GM12878 (cell line): Measurements from ENCODE around the gene GJA9. TPM values are rescaled to one million over a fixed set of nuclear protein-coding genes. Genes with fewer than 3 reads are reported as not detected.

Source experiments
- ATAC-seq: fragments of 200-7000 bp; cut with Tn5 transposase; 3 replicates; pipeline ENCODE4 v1.9.1; 2020; ENCODE audit warnings: mild to moderate bottlenecking, moderate library complexity
- BruUV-seq: library from RNA; stranded (reverse); fragments of 400-500 nt; replicated peaks from 2 replicates; lab custom pipeline; 2021; lab: Mats Ljungman, UMichigan
- CTCF ChIA-PET: fragments of 300-600 bp; sonication (Branson Sonifier 250); formaldehyde crosslinking; extraction: SDS; loops from one replicate; lab custom pipeline; 2021; ENCODE audit warnings: inconsistent platforms; lab: Yijun Ruan, JAX
- POLR2A ChIA-PET: fragments of 350-600 bp; formaldehyde crosslinking; extraction: SDS; loops from one replicate; lab custom pipeline; 2021; ENCODE audit warnings: inconsistent platforms; lab: Charles Lee
- RAD21 ChIA-PET: fragments of 300-600 bp; sonication (Branson Sonifier 250); formaldehyde crosslinking; loops from one replicate; lab custom pipeline; 2023; ENCODE audit warnings: antibody characterized with exemption; ENCODE audit not compliant: unreplicated experiment; lab: Charles Lee
- SMC1A ChIA-PET: fragments of 300-600 bp; sonication (Branson Sonifier 250); formaldehyde crosslinking; loops from one replicate; lab custom pipeline; 2023; ENCODE audit not compliant: unreplicated experiment, uncharacterized antibody; lab: Charles Lee
- DNase-seq: peaks from one replicate; pipeline ENCODE4 v3.0.0-alpha.2; 2011; ENCODE audit warnings: low read depth, low spot score
- FAIRE-seq: peaks from 3 replicates; lab custom pipeline; 2011; peaks lifted over from hg19 to GRCh38; lab: Jason Lieb, UNC
- H2AFZ ChIP-seq: 2 replicates; pipeline ENCODE4 v1.6.0; 2011; ENCODE audit warnings: low read depth, low read length, control low read depth; ENCODE audit not compliant: control insufficient read depth
- H3K27ac ChIP-seq: 2 replicates; pipeline ENCODE4 v1.5.1; 2011; ENCODE audit warnings: control low read depth; ENCODE audit not compliant: control insufficient read depth, insufficient read depth
- H3K27me3 ChIP-seq, 2 experiments: replicated peaks in 1 of 2; 2 replicates each; pipeline versions ENCODE4 v1.6.0 to v1.6.1; 2011; ENCODE audit warnings: low read length in 1 of 2; ENCODE audit not compliant: control insufficient read depth in 2 of 2, insufficient read depth in 2 of 2
- H3K36me3 ChIP-seq, 2 experiments: 2 replicates each; pipeline ENCODE4 v1.5.1; 2011; ENCODE audit warnings: low read length in 1 of 2; ENCODE audit not compliant: control insufficient read depth in 2 of 2, insufficient read depth in 2 of 2
- H3K4me1 ChIP-seq: 2 replicates; pipeline ENCODE4 v1.6.1; 2011; ENCODE audit warnings: mild to moderate bottlenecking, low read length, moderate library complexity, mixed read lengths; ENCODE audit not compliant: control insufficient read depth, insufficient read depth
- H3K4me2 ChIP-seq: 2 replicates; pipeline ENCODE4 v1.6.0; 2011; ENCODE audit warnings: control low read depth; ENCODE audit not compliant: control insufficient read depth, insufficient read depth
- H3K4me3 ChIP-seq: fragments of 200-600 bp; sonication (generic); 2 replicates; pipeline ENCODE4 v1.5.1; 2016
- H3K79me2 ChIP-seq: 2 replicates; pipeline ENCODE4 v1.6.0; 2011; ENCODE audit warnings: low read length; ENCODE audit not compliant: control insufficient read depth, insufficient read depth
- H3K9ac ChIP-seq: 2 replicates; pipeline ENCODE4 v1.8.0; 2011; ENCODE audit warnings: low read length, control low read depth, mixed read lengths; ENCODE audit not compliant: control insufficient read depth, insufficient read depth
- H3K9me3 ChIP-seq: replicated peaks from 3 replicates; pipeline ENCODE4 v1.5.1; 2011; ENCODE audit warnings: mild to moderate bottlenecking, low read length; ENCODE audit not compliant: control insufficient read depth, insufficient read depth
- H4K20me1 ChIP-seq: 2 replicates; pipeline ENCODE4 v1.6.0; 2011; ENCODE audit not compliant: control insufficient read depth, insufficient read depth
- ATF7 ChIP-seq: fragments of 450-650 bp; IDR thresholded peaks from 2 replicates; pipeline ENCODE4 v1.6.1; 2016; ENCODE audit warnings: low read depth, mild to moderate bottlenecking
- CHD1 ChIP-seq: IDR thresholded peaks from 2 replicates; pipeline ENCODE4 v1.6.1; 2012; ENCODE audit warnings: low read depth, low read length, improper control_type of control experiment
- CREB1 ChIP-seq: IDR thresholded peaks from 2 replicates; pipeline ENCODE4 v1.6.1; 2012; ENCODE audit warnings: low read depth, mild to moderate bottlenecking, inconsistent platforms
- FOXM1 ChIP-seq: IDR thresholded peaks from 2 replicates; pipeline ENCODE4 v1.6.1; 2012; ENCODE audit warnings: low read depth, mild to moderate bottlenecking, inconsistent platforms, low read length, moderate library complexity
- HDGF ChIP-seq: fragments of 450-650 bp; IDR thresholded peaks from 2 replicates; pipeline ENCODE4 v1.6.1; 2016; ENCODE audit warnings: antibody characterized with exemption
- JUNB ChIP-seq: IDR thresholded peaks from 2 replicates; pipeline ENCODE4 v1.6.1; 2016; ENCODE audit warnings: antibody characterized with exemption, mild to moderate bottlenecking
- KLF5 ChIP-seq: fragments of 450-650 bp; IDR thresholded peaks from 2 replicates; pipeline ENCODE4 v1.6.1; 2014; ENCODE audit warnings: mild to moderate bottlenecking; ENCODE audit not compliant: partially characterized antibody
- NR2C2 ChIP-seq: IDR thresholded peaks from 2 replicates; pipeline ENCODE4 v1.6.1; 2011; ENCODE audit warnings: borderline replicate concordance, low read depth; ENCODE audit not compliant: control insufficient read depth, insufficient read length
- NR2F1 ChIP-seq: fragments of 450-650 bp; conservative IDR thresholded peaks from 2 replicates; pipeline ENCODE4 v1.6.1; 2017; ENCODE audit warnings: mild to moderate bottlenecking
- SIX5 ChIP-seq: IDR thresholded peaks from 2 replicates; pipeline ENCODE4 v1.6.1; 2011; ENCODE audit warnings: mild to moderate bottlenecking, low read depth, low read length, moderate library complexity; ENCODE audit not compliant: severe bottlenecking
- SREBF2 ChIP-seq: IDR thresholded peaks from 2 replicates; pipeline ENCODE4 v1.6.1; 2012; ENCODE audit warnings: mild to moderate bottlenecking, low read length
- TCF3 ChIP-seq: IDR thresholded peaks from 2 replicates; pipeline ENCODE4 v1.6.1; 2012; ENCODE audit warnings: low read depth, mild to moderate bottlenecking, low read length, borderline replicate concordance; ENCODE audit not compliant: insufficient read depth
- ZNF274 ChIP-seq: IDR thresholded peaks from one replicate; pipeline ENCODE4 v1.8.0; 2011; ENCODE audit not compliant: insufficient read length, insufficient read depth
- ZSCAN29 ChIP-seq: fragments of 450-650 bp; IDR thresholded peaks from 2 replicates; pipeline ENCODE4 v1.6.1; 2017; ENCODE audit warnings: mild to moderate bottlenecking, moderate library complexity
- WGBS: methylation state at CpG from one replicate; pipeline ENCODE4 v1.1.6; 2016; ENCODE audit warnings: low lambda C conversion rate; ENCODE audit not compliant: insufficient replicate concordance, insufficient coverage; ENCODE audit errors: missing lambda C conversion rate; 5-methylcytosine and 5-hydroxymethylcytosine counted together
- in situ Hi-C: fragments of 300-500 bp; cut with MboI; formaldehyde crosslinking; loops from 9 replicates; pipeline ENCODE4 v1.14.3; 2018; ENCODE audit warnings: mixed read lengths
- intact Hi-C: fragments of 100-400 bp; cut with micrococcal nuclease; formaldehyde crosslinking; loops from one replicate; pipeline ENCODE4 v1.14.2; 2022; ENCODE audit not compliant: unreplicated experiment
- polyA plus RNA-seq, 11 experiments: library from polyadenylated mRNA; depleted of rRNA in 4 of 11; unstranded in 6 of 11; stranded (reverse) in 5 of 11; fragments of >200 nt; fragmentation: Nextera tagmentation in 4 of 11; fragmentation: Illumina TruSeq in 1 of 11; extraction: Ambion mirVana in 4 of 11; extraction: Trizol in 1 of 11; gene quantifications; 1 replicate in 1 of 11; 2 replicates in 10 of 11; pipeline versions ENCODE4 v1.2.1 to v1.2.3, GENCODE V29; 2011 to 2016; ENCODE audit warnings: inconsistent platforms in 2 of 11, missing spikeins in 2 of 11, low read depth in 1 of 11
- total RNA-seq, 4 experiments: library from RNA; depleted of rRNA in 3 of 4; stranded (reverse); fragments of >200 nt in 3 of 4; fragmentation: Illumina TruSeq in 1 of 4; extraction: Trizol in 1 of 4; gene quantifications; 2 replicates each; pipeline versions ENCODE4 v1.2.1 to v1.2.3, GENCODE V29; 2013 to 2021
- TF ChIP-seq, protein P1 (sequence below): IDR thresholded peaks from 2 replicates; pipeline ENCODE4 v1.6.1; 2012; ENCODE audit warnings: low read length, inconsistent platforms
- TF ChIP-seq, protein P2 (sequence below): fragments of 150-350 bp; IDR thresholded peaks from 2 replicates; pipeline ENCODE4 v1.6.1; 2016; ENCODE audit warnings: low read depth, low read length

The GJA9 gene
- total and polyA plus RNA-seq, 10 of the 15 experiments (the other 5 are each of a cell fraction or from before 2014, with no cell fraction given): 0.13 TPM; not detected in 9

DNA sequence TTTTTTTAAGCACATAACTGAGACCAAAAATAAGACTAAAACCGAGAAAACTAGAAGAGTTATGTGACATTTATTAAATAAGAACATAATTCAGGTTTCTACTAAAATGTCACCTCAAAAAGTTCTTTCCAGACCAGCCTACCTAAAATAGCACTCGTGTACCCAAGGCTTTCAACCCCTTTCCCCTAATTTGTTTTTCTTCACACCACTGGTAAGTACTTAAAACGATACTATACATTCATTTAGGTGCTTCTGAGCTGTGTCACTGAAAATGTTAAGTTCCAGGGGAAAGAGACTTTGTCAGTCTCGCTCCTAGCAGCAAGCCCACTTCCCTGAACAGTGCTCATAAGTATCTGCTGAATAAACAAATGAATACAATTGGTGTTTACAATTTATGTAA, 28.6 kb downstream of the GJA9 start (continued):
- TF ChIP-seq FOXM1 (0 out of 2 replicates have a peak, but pooled peaks have one; percentile 39), ATF7 (0 out of 2 replicates have a peak, but pooled peaks have one; percentile 11), ZSCAN29 (no peak), SIX5 (no peak), JUNB (peak; percentile 88), SREBF2 (no peak)
- TF ChIP-seq, protein P1, sequence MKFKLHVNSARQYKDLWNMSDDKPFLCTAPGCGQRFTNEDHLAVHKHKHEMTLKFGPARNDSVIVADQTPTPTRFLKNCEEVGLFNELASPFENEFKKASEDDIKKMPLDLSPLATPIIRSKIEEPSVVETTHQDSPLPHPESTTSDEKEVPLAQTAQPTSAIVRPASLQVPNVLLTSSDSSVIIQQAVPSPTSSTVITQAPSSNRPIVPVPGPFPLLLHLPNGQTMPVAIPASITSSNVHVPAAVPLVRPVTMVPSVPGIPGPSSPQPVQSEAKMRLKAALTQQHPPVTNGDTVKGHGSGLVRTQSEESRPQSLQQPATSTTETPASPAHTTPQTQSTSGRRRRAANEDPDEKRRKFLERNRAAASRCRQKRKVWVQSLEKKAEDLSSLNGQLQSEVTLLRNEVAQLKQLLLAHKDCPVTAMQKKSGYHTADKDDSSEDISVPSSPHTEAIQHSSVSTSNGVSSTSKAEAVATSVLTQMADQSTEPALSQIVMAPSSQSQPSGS: peak; percentile 61; the same call in 1 of the 2 replicates

DNA sequence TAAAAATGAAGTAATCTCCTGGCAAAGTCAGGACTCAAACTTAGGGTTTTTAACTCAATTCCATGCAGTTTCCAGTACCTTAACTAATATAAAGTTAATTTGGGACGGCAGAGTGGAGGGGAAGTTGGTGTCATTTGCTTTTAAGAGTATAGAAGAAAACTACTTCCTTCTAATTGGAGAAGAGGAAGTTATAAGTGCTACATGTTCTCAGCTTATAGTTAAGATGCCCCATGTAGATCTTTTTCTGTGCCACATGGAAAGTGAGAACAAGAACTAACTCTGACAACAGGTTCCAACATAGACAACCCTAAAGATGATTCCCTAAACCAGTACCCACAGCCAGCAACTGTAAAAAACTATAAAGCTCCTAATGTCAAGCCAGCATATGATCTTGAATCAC, 33.3 kb downstream of the GJA9 start:
- Histone ChIP-seq H3K27me3 (no peaks in the 10 kb centered on the region), H3K4me2 (no peak overlapping the region; the same call in 1 of the 2 replicates), H3K4me3 (no peak overlapping the region), H4K20me1 (no peaks in the 10 kb centered on the region), H2AFZ (no peak overlapping the region), H3K27ac (0 out of 2 replicates have a peak overlapping the region, but pooled peaks have one; percentile 1), H3K9ac (no peak overlapping the region), H3K36me3 (peaks cover 2 to 8% of the 10 kb centered on the region in 2 experiments; a peak in 2 of 4 replicates), H3K79me2 (no peaks in the 10 kb centered on the region), H3K4me1 (peaks cover 2% of the 10 kb centered on the region), H3K9me3 (no peaks in the 10 kb centered on the region)
- BruUV-seq: no TSS peak
- in situ Hi-C loops (loop anchor here (25.0 kb wide), 1 partner anchor 961 kb away; no protein-coding TSS in a partner anchor), intact Hi-C loops (no loop called here)
- ChIA-PET RAD21 (interaction anchor here (1.0 to 1.2 kb wide), 2 partner anchors 9 to 820 kb away, joined by 3 to 5 read pairs; no protein-coding TSS in a partner anchor), POLR2A (no interaction called here), SMC1A (interaction anchor here (1.5 to 2.2 kb wide), 3 partner anchors 9 to 244 kb away, joined by 4 to 7 read pairs (median 6); no protein-coding TSS in a partner anchor), CTCF (interaction anchor here (0.7 to 2.0 kb wide), 2 partner anchors 9 to 13 kb away, joined by 3 to 9 read pairs; no protein-coding TSS in a partner anchor)
- DNase-seq (no peak), FAIRE-seq (no peak), ATAC-seq (peak; percentile 65)
- WGBS: 40% methylated on average over 1 of the region's 1 CpG
- TF ChIP-seq ZNF274 (no peak), CREB1 (no peak), TCF3 (no peak), NR2F1 (no peak), CHD1 (no peak), NR2C2 (no peak), KLF5 (no peak), HDGF (no peak)
- TF ChIP-seq, protein P2, sequence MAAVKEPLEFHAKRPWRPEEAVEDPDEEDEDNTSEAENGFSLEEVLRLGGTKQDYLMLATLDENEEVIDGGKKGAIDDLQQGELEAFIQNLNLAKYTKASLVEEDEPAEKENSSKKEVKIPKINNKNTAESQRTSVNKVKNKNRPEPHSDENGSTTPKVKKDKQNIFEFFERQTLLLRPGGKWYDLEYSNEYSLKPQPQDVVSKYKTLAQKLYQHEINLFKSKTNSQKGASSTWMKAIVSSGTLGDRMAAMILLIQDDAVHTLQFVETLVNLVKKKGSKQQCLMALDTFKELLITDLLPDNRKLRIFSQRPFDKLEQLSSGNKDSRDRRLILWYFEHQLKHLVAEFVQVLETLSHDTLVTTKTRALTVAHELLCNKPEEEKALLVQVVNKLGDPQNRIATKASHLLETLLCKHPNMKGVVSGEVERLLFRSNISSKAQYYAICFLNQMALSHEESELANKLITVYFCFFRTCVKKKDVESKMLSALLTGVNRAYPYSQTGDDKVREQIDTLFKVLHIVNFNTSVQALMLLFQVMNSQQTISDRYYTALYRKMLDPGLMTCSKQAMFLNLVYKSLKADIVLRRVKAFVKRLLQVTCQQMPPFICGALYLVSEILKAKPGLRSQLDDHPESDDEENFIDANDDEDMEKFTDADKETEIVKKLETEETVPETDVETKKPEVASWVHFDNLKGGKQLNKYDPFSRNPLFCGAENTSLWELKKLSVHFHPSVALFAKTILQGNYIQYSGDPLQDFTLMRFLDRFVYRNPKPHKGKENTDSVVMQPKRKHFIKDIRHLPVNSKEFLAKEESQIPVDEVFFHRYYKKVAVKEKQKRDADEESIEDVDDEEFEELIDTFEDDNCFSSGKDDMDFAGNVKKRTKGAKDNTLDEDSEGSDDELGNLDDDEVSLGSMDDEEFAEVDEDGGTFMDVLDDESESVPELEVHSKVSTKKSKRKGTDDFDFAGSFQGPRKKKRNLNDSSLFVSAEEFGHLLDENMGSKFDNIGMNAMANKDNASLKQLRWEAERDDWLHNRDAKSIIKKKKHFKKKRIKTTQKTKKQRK: no peak
